ENCODE results near the gene MSH2.
"Not testable (repeated sequence)": the region's sequence is repeated elsewhere in the genome, so short reads cannot be mapped to it uniquely, and the experiment has no call there.

MSH2 gene

GRCh38 chr2:47407976-47408375 lies 5.0 kb downstream of the MSH2 start:
- not testable (repeated sequence) for DNase-seq (ENCODE audit: low read depth in 3 of 3)

DNA sequence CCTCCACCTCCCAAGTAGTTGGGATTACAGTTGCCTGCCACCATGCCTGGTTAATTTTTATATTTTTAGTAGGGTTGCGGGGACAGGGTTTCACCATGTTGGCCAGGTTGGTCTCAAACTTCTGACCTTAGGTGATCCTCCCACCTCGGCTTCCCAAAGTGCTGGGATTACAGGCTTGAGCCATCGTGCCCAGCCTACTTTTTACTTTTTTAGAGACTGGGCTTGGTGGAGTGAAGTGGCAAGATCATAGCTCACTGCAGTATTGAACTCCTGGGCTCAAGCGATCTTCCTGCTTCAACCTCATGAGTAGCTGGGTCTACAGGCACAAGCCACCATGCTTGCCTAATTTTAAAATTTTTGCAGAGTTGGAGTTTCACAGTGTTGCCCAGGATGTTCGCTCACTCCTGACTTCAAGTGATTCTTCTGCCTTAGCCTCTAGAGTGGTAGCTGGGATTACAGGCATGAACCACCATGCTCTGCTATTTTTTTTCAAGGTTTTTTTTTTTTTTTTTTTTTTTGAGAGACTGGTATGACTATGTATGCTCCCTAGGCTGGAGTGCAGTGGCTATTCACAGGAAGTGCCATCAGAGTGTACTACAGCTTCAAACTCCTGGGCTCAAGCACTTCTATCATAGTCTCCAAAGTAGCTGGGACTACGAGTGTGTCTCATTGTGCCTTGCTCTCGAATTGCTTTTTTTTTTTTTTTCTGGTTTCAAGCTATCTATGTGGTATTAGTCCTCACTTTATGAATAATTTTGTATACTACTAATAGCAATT lies 11.9 kb downstream of the MSH2 start:
- no peak for DNase-seq (ENCODE audit: low read depth in 3 of 3)

- no peak for DNase-seq (ENCODE audit: low read depth in 3 of 3)
Observed at GRCh38 chr2:47420214-47420613, 17.3 kb downstream of the MSH2 start.

DNA sequence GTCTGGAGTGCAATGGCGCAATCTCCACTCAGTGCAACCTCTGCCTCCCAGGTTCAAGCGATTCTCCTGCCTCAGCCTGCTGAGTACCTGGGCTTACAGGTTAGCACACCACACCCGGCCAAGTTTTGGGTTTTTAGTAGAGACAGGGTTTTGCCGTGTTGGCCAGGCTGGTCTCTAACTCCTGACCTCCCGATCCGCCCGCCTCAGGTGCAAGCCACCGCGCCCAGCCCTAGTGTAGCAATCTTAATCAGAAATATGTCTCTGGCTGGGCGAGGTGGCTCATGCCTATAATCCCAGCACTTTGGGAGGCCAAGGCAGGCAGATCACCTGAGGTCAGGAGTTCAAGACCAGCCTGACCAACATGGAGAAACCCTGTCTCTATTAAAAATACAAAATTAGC lies 17.7 kb downstream of the MSH2 start:
- DNase-seq (ENCODE audit: low read depth in 3 of 3): not testable (repeated sequence)

DNA sequence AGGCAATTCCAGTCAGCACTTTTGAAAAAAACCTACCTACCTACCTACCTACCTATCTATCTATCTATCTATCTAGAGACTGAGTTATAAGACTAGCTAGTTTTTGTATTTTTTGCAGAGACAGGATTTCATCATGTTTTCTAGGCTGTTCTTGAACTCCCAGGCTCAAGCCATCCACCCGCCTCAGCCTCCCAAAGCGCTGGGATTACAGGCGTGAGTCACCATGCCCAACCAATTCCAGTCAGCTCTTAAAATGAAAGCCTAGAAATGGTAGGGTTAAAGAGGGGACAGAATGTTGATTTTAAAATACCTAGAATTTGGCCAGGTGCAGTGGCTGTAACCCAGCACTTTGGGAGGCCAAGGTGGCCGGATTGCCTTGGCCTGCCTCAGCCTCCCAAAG lies 19.1 kb downstream of the MSH2 start:
- DNase-seq (ENCODE audit: low read depth in 3 of 3): no peak

- no peak for DNase-seq (ENCODE audit: low read depth in 3 of 3)
Observed at GRCh38 chr2:47422560-47422959, 19.6 kb downstream of the MSH2 start.

DNA sequence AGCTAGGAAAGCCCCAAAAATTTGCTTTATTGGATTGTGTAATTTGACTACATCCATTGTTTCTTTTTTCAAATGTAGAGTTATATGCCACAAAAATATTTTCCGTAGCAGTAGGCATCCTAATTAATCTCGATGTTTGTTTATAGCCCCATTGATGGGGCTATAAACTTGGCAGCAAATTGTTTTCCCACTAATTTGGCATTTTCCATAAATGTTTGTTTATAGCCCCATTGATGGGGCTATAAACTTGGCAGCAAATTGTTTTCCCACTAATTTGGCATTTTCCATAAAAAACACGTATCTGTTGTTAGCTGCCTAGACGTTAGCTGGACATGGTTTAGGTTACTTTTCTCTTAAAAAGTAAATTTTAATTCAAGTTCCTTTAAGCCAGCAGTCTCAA lies 23.8 kb downstream of the MSH2 start:
- no peak for DNase-seq (ENCODE audit: low read depth in 3 of 3)

DNA sequence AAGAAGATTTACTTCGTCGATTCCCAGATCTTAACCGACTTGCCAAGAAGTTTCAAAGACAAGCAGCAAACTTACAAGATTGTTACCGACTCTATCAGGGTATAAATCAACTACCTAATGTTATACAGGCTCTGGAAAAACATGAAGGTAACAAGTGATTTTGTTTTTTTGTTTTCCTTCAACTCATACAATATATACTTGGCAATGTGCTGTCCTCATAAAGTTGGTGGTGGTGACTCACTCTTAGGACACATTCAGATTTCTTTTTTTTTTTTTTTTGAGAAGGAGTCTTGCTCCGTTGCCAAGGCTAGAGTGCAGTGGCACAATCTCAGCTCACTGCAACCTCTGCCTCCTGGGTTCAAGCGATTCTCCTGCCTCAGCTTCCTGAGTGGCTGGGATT lies 26.8 kb downstream of the MSH2 start:
- no peak for DNase-seq (ENCODE audit: low read depth in 3 of 3)

DNA sequence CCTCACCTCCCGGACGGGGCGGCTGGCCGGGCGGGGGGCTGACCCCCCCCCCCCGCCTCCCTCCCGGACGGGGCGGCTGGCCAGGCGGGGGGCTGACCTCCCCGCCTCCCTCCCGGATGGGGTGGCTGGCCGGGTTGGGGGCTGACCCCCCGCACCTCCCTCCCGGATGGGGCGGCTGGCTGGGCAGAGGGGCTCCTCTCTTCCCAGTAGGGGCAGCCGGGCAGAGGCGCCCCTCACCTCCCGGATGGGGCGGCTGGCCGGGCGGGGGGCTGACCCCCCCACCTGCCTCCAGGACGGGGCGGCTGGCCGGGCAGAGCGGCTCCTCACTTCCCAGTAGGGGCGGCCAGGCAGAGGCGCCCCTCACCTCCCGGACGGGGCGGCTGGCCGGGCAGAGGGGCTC lies 30.1 kb downstream of the MSH2 start:
- not testable (repeated sequence) for DNase-seq (ENCODE audit: low read depth in 3 of 3)

DNA sequence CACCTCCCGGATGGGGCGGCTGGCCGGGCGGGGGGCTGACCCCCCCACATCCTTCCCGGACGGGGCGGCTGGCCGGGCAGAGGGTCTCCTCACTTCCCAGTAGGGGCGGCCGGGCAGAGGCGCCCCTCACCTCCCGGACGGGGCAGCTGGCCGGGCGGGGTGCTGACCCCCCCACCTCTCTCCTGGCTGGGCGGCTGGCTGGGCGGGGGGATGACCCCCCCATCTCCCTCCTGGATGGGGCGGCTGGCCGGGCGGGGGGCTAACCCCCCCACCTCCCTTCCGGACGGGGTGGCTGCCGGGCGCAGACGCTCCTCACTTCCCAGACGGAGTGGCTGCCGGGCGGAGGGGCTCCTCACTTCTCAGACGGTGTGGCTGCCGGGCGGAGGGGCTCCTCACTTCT lies 30.5 kb downstream of the MSH2 start:
- not testable (repeated sequence) for DNase-seq (ENCODE audit: low read depth in 3 of 3)

DNA sequence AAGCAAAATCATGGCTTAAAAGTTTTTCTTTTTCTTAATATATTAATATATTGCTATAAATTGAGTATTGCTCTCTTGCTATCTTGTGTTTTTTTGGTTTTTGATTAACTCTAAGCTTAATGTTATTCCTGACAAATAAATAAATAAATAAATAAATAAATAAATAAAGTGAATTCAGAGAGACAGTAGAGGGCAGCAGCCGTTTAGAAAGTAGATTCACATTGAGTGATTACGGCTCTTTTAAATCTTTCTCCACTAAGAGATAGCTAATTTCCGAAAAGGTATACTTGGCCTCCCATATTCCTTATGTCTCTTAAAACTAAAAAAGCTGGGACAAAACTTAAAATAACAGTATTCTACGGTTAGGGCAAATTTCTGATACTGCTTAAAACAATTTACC lies 34.3 kb downstream of the MSH2 start:
- no peak for DNase-seq (ENCODE audit: low read depth in 3 of 3)

GRCh38 chr2:47438106-47438505 lies 35.1 kb downstream of the MSH2 start:
- DNase-seq (ENCODE audit: low read depth in 3 of 3): no peak

GRCh38 chr2:47438783-47439182 lies 35.8 kb downstream of the MSH2 start:
- no peak for DNase-seq (ENCODE audit: low read depth in 3 of 3)

GRCh38 chr2:47451790-47452189 lies 48.8 kb downstream of the MSH2 start:
- DNase-seq (ENCODE audit: low read depth in 3 of 3): no peak

GRCh38 chr2:47452761-47453160 lies 49.8 kb downstream of the MSH2 start:
- DNase-seq (ENCODE audit: low read depth in 3 of 3): no peak

DNA sequence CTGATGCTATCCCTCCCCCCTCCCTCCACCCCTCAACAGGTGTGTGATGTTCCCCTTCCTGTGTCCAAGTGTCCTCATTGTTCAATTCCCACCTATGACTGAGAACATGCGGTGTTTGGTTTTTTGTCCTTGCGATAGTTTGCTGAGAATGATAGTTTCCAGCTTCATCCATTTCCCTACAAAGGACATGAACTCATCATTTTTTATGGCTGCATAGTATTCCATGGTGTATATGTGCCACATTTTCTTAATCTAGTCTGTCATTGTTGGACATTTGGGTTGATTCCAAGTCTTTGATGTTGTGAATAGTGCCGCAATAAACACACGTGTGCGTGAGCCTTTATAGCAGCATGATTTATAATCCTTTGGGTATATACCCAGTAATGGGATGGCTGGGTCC lies 51.9 kb downstream of the MSH2 start:
- DNase-seq (ENCODE audit: low read depth in 3 of 3): not testable (repeated sequence)

- DNase-seq (ENCODE audit: low read depth in 3 of 3): no peak
Observed at GRCh38 chr2:47455411-47455810, 52.5 kb downstream of the MSH2 start.

DNA sequence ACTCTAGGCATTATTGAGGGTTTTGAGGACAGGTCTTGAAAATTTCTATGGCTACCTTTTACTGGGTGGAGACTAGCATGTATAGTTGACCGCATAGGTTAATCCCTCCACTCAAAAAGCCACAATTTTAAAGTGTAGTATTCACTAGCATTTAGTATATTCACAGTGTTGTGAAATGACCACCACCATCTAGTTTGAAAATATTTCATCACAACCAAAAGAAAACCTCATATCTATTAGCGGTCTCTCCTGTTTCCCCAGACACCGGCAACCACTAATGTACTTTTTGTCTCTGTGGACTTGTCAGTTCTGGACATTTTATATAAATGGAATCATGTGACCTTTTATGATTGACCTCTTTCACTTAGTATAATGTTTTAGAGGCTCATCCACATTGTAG lies 53.9 kb downstream of the MSH2 start:
- no peak for DNase-seq (ENCODE audit: low read depth in 3 of 3)

DNA sequence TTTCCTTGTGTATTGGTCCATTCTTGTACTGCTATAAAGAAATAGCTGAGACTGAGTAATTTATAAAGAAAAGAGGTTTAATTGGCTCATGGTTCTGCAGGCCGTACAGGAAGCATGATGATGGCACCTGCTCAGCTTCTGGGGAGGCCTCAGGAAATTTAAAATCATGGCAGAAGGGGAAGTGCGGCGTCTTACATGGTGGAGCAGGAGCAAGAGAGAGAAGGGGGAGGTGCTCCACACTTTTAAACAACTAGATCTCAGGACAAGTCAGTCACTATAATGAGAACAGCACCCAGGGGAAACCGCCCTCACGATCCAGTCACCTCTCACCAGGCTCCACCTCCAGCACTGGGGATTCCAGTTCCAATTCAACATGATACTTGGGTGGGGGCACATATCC lies 54.3 kb downstream of the MSH2 start:
- no peak for DNase-seq (ENCODE audit: low read depth in 3 of 3)

- no peak for DNase-seq (ENCODE audit: low read depth in 3 of 3)
Observed at GRCh38 chr2:47459021-47459420, 56.1 kb downstream of the MSH2 start.

- no peak for DNase-seq (ENCODE audit: low read depth in 3 of 3)
Observed at GRCh38 chr2:47460766-47461165, 57.8 kb downstream of the MSH2 start.

DNA sequence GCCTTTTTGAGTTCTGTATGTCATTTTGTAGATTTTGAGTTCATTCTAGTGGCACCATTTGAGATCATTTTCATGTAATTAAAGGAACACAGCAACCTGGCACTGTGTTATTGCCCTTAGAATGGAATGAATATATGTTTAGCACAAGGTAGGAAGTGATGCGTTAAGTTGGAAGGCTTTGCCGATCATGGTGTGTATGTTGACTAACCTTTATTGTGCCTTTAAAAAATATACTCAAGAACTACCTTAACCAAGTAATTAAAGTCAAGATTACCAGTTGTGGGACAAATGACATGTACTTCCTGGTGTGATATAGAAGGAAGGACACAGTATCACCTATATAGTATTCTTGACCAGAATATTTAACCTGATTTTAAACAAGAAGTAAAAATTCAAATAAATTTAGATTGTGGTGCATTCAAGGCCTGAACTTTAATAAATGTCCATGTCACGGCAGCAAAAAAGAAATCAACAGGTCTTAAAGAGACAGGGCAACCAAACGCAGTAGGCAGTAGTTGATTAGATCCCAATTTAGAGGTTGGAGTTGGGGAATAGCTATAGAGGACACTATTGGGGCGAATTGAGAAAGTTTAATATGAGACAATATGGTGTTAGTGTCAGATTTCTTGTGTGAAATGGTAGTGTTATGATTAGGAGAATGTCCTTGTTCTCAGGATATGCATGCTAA lies 68.6 kb downstream of the MSH2 start:
- DNase-seq (ENCODE audit: low read depth in 3 of 3): no peak

DNA sequence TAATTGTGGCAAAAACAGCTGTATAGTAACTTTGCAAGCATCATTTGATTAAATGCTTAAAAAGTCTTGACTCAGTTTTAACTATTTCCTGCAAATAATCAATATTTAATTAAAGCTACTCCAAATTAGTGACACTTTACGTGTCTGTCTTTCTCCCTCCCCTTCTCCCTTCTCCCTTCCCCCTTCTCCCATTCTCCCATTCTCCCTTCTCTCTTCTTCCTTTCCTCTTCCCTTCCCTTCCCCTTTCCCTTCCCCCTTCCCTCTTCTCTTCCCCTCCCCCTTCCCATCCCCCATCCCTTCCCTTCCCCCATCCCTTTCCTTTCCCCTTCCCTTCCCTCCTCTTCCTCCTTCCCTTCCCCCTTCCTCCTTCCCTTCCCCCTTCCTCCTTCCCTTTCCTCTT lies 76.9 kb downstream of the MSH2 start:
- DNase-seq (ENCODE audit: low read depth in 3 of 3): no peak

DNA sequence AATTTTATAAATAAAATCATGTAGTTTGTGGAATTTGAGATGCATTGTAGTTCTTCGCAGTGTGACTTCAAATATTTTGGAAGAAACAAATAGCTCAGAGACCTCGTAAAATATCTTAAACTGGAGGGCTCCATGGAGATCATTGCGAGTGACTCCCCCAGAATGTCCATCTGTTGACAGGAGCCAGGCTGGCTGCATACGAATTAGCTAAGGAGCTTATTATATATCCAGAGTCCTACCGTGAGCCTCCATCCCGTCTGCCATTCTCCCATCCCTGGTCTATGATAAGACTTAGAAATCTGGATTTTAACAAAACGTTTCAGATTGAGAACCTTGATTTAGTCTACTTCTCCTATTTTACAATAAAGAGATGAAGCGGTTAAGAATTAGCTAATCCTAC lies 80.2 kb downstream of the MSH2 start:
- no peak for DNase-seq (ENCODE audit: low read depth in 3 of 3)
